HG02759 (cell line): ENCODE measurements around the gene LKAAEAR1.

ENCODE experiments used
- ATAC-seq: cut with Tn5 transposase; IDR thresholded peaks from one replicate; pipeline ENCODE4 v1.9.1; 2021; ENCODE audit warnings: mild to moderate bottlenecking, moderate library complexity; ENCODE audit not compliant: unreplicated experiment

Gene LKAAEAR1

DNA sequence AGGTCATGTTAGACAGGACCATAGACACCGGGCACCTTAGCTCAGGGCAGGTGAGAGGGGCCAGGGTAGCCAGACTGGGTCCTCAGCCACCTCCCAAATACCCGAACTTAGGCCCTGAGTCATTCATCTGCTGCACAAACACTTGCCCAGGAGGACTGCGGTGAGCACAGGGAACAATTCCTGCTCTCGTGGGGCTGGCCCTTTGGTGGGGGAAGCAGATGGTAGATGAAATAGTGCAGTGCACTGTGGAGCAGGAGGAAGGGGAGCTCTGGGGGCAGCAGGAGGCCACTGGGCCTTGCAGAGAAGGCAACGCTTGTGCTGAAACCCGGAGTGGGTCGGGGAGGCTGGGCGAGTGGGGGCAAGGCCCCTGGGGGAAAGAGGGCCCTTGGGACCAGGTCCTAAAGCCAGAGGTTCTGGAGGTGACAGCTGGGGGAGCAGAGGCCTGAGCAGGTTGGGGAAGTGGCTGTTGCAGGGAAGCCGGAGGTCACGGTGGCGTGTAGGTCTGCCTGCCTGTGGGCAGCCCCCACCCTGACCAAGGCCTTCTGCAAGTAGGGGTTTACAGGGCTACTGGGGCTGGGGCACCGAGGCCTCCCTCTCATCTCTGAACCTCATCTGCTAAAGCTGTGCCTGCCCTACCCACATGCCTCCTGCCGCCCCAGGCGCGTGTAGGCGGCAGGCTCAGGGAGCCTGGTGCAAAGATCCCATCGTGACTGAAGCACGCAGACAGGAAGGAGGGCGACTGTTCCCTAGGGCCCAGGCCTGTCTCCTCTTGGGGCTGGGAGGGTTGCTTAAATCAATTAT lies 27.8 kb upstream of the LKAAEAR1 start:
- no peak for ATAC-seq

DNA sequence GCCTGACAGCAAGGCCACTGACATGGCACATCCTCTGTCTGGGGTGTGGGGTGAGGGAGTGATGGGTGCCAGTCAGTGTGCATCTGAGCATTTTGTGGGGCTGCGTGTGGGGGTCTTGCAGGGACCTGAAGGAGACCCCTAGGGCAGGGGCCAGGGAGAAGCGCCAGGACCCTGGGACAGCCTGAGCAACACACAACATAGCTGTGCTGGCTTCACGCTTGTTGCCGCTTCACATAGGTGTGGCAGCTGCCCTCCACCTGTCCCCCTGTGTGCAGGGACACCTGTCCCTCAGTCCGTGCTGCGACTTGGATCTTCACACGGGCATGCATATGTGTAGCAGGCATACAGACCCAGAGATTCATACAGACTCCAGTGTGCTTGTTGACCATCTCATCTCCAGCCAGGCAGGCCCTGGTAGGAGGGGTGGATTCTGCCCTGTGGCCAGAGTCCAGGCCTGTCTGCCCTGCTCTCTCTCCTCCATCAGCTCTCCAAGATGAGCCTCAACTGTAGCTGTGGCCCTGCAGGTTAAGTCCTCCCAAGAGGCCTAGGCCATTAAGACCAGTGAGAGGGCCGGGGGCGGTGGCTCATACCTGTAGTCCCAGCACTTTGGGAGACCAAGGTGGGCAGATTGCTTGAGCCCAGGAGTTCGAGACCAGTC lies 26.3 kb upstream of the LKAAEAR1 start:
- ATAC-seq = no peak

DNA sequence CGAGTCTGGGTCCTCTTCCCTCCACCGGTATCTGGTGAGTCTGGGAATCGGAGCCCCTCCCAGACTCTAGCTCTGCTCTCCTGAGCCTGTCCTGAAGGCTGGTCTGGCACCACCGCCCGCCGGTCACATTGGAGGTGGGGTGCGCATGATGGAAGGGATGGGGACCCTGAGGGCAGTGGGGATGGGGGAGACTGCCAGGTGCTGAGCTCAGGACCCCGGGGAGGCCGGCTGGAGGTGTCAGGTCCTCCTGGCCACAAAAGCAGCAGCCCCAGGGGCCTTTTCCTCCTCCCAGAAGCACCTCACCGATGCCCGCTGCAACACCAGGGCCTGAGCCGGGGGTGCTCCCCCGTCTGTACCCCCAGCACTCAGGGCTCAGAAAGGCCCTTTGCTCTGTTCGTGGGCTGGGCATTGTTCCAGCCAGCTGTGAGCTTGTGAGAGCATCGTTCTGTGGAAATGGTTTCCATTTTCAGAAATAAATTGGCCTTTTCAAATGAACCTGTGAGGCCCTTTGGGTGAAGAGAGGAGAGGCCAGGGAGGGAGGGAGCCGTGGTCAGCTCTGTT lies 25.7 kb upstream of the LKAAEAR1 start:
- no peak for ATAC-seq

DNA sequence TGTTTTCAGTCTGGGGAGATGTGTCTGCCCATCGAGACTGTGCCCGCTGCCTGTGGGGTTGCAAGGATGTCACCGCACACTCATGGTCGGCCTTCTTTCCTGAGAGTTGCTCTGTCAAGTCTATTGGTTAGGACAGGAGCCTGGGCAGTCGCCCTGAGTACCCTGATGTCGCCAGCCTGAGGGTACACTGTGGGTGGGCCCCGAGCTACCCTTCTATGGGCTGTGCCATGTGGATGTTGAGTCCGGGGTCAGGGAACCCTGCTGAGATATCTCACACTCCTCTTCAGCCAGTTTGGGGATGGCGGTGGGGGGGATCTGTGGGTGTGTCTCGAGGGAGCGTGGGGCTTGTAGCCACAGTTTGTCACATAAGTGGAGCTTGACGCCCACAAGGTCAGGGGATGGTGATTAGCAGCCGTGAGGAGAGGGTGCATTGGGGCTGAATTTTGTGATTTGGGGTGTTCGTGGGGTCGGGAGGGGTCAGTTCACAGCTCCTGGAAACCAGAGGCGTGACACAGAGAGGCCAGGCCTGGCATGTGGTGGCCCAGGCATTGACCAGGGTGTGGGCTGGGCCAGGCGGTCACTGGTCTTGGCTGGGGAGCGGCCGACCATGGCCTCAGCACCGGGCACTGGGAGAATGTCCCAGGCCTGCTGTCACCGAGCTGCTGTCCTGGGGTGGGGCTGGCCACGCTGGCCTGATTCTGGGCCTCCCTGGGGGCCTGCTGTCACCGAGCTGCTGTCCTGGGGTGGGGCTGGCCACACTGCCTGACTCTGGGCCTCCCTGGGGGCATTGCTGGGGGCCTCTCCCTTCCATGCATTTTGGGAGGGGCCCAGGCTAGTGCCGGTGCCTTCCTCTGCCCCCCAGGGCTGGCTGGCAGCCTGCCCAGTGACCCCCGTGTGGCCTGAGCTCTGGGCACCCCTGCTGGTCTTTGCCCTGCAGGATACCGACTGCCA lies 24.8 kb upstream of the LKAAEAR1 start:
- ATAC-seq = no peak

DNA sequence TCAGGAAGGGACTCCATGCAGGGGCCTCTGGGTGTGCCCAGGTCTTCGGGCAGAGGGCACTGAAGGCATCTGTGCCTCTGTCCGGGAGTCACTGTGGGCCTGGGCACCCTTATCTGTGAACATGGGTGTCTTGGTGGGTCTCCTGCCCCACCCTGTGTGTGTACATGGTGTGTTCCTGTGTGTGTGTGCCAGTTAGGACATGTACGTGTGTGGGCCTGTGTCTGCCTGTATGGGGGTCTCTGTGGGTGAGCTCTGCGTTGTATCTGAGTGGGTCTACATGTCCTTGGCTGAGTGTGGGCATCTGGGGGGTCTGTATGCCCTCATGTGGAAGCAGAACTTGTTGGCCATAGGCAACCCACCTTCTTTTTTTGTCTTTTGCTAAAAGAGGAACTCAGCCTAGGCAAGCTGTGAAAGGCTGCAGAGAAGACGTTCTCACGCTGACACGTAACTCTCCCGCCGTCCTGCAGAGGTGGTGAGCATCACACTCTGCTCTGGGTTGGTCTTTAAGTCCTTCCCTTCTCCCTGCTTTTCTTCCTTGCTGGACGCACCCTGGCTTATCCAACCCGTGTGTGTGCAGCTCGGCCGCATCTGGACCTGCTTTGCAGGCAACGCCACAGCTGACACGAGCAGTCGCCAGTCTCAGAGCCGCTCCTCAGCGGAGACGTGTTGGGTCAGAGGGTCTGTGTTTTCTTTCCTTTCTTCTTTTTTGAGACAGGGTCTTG lies 23.7 kb upstream of the LKAAEAR1 start:
- ATAC-seq = no peak

DNA sequence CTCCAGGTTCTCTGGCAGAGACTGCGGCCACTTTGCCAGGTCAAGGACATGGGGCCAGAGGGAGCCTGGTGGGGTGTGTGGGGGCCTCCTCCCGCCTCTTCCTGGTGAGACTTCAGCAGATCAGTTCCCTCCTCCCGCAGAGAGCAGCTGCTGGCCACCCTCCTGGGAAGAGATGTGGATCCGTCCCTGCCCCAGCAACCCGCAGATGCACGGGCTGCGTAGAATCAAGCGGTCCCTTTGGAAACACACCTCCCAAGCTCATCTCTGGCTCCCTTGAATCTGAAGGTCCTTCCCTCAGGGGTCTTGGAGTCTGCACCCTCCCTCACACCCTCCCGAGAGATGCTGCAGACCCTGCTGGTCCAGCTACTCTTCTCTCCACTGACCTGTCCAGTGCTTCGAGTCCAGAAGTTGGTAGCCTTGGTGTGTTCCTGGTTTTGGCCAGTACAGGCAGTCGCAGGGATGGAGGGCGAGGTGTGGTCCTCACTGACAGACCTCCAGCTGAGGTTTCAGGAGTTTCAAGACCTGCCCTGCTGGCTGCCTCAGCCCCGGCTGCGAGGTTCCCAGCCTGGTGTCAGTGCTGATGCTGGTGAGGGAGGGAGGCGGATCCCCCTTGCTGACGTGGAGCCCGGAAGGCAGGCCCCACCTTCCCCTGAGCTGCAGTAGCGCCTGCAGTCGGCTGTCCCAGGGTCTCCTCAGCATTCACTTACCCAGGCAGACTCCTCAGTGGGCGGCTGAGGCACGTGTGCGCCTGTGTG lies 23.0 kb upstream of the LKAAEAR1 start, which contains the start of gene NPBWR2:
Gene NPBWR2 (minus strand): TSS at position 585 of the 755 bp plus-strand sequence. CDS start 734 bp downstream, outside the sequence.
- ATAC-seq = no peak

DNA sequence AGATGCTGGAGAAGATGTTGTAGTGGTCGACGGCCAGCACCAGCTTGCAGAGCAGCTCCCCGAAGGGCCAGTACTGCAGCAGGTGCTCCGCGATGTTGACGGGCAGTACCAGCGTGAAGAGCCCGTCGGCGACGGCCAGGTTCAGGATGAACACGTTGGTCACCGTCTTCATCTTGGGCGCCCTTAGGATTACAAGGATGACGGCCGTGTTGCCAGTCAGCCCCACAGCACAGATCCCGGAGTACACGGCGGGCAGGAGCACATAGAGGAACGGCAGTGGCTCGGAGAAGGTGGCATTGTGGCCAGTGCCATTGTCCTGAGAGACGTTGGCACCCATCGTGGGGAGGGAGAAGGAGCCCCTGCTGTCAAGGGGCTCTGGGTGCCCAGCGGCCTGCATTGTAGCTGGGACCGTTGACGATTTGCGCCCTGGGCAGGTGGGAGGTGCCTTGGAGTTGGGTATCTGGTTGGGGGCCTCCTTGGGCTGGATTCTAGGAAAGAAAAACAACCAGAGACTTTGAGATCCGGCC lies 22.3 kb upstream of the LKAAEAR1 start:
- no peak for ATAC-seq

DNA sequence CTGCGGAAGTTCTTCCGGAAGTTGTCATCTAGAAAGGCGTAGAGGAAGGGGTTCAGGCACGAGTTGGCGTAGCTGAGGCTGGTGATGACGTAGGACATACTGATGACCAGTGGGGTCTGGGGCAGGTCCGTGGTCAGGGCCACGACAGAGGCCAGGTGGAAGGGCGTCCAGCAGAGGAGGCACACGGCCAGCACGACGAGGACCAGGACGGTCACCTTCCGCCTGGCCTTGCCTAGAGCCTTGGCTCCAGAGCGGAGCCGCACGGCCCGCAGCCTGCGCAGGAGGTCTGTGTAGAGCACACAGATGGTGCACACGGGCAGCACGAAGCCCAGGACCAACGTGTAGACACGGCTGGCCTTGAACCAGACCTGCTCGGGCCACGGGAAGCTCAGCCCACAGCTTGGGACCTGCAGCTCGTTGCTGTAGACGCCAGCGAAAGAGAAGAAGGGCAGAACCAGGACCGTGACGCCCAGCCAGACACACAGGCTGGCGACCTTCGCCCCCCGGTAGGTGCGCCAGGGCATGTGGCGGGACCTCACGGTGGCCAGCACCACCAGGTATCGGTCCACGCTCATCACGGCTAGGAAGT lies 21.7 kb upstream of the LKAAEAR1 start:
- ATAC-seq = no peak

DNA sequence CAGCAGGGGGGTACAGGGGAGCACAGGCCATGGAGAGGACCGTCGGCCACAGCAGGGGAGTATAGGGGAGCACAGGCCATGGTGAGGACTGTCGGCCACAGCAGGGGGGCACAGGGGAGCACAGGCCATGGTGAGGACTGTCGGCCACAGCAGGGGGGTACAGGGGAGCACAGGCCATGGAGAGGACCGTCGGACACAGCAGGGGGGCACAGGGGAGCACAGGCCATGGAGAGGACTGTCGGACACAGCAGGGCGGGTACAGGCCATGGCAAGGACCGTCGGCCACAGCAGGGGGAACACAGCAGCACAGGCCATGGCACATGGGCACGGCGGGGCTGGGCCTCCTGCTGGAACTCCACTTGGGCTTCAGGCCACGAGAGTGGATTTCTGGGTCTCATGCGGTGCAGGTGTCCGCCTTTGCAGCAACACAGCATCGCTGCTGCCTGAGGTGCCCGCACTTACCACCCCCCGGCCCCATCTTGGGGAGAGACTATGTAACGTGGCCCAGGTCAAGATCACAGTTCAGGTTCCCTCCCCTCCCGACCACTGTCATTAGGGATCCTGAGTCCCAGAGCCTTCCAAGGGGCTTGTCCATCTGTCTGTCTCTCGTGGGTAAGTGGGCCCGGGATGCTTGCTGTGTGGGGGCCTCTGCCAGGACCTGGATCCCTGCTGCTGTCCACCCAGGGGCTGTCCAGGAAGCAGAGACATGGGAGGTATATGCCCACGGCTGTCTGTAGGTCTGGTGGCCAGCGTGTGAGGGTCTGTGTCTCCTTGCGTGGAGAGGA lies 20.7 kb upstream of the LKAAEAR1 start:
- no peak for ATAC-seq

DNA sequence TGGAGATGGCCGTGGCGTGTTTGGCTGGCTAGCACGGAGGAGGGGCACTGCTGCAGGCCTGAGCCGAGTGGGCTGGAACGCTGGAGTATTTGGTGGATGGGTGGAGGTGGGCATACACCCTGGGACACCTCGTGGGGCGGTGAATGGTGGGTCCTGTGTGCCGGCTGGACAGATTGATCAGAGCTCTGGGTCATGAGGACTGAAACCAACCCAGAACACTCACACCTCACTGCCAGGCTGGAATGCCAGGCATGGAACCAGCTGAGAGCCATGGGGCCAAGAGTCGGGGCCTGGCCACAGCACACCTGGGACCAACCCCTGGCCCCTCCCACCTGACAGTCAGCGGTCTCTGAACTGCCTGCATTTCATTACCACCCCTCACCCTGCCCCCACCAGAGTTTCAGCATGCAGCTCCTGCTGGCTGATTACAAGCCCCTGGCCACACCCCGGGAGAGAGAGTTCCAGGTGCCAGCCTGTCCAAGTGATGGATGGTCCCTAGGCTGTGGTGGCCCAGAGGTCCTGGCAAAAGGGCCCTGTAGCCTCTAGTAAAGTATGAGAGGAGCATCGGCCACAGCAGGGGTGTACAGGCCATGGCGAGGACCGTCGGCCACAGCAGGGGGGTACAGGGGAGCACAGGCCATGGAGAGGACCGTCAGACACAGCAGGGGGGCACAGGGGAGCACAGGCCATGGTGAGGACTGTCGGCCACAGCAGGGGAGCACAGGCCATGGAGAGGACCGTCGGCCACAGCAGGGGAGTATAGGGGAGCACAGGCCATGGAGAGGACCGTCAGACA lies 19.9 kb upstream of the LKAAEAR1 start:
- ATAC-seq = no peak

DNA sequence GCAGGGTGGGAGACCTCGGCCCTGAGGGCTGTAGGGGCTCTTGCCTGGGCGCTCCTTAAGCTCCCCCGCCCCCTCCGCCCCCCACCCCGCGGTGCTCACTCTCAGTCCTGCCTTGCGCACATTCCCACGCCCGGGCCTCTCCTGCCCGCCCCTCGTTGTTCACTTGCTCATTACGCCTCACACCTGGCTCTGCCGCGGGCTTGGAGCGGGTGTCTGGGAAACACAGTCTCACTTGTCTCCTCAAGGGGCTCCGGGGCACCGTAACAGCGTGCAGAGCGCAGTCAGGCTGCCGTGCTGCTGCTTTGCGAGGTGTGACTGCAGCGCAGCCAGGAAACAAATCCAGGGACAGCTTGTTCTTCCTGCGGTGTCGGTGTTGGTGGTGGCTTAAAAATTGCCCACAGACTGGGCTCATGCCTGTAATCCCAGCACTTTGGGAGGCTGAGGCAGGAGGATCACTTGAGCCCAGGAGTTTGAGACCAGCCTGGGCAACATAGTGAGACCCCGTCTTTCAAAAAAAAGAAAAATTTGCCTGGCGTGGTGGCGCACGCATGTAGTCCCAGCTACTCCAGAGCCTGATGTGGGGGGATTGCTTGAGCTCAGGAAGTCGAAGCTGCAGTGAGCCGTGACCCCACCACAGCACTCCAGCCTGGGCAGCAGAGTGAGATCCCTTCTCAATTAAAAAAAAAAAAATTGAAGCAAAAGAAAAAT lies 18.6 kb upstream of the LKAAEAR1 start:
- ATAC-seq = no peak

DNA sequence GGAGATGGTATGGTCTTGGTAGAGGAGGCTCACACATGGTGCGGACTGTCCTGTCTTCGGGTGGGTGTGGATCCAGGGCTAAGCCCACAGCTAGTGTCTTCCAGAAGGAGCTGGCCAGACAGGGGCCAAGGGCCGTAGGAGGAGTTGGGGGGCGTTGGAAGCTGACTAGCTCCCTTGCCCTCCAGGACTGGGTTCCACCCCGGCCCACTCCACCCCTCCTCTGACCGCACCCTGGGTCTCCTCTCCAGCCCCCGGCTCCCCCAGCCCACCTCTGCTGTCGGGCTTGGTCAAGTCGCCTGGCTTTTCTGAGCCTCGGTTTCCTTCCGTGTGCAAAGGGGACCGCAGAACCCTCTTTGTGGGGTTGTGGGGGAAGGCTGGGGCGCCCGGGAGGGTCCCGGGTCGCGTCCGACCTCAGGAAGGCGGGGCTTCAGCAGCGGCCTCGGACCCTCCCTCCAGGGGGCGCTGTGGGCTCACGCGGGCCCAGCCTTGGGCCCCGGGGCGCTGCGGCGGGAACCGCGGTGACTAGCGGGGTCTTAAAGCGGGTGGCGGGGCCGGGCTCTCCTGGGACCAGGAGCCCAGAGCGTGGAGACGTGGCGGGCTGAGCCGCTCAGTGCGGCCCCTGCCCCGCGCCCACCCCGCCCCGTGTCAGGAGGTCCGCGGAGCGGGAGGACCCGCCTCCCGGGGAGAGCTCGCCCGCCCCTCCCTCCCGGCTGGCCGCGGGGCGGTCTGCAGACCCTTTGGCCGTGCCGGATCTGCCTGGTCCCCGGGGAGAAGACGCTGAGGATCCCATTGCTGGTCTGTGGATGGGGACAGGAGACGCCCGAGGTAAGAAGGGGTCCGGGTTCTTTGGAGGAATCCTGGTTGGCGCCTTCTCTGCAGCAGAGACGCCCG lies 17.8 kb upstream of the LKAAEAR1 start:
- ATAC-seq = no peak

DNA sequence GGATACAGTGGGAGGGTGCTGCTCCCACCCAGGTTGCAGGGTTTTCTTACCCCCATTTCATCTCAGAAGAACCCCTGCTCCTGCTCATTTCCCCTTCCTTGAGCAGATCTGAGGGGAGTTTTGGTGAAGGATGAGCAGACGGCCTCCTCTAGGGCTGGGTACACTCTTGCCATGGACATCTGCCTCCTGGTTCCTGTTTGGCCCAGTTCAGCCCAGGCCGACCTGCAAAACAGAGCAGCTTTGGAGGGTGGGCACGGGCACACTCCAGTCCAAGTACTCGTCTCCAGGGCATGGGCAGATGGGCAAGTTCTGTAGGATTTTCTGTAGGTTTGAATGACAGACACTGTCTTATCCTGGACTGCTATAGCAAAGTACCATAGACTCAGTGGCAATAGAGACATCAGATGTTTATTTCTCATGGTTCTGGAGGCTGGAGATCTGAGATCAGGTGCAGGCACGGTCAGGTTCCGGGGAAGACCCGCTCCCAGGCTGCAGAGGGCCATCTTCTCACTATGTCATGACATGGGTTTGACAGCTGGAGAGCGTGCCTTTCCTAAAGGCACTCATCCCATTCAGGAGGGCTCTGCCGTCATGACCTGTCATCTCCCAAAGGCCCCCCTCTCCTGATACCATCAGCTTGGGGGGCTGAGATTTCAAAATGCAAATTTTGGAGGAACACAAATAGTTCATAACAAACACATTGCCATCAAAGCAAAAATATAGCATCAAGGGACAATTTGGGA lies 16.9 kb upstream of the LKAAEAR1 start:
- ATAC-seq = no peak

DNA sequence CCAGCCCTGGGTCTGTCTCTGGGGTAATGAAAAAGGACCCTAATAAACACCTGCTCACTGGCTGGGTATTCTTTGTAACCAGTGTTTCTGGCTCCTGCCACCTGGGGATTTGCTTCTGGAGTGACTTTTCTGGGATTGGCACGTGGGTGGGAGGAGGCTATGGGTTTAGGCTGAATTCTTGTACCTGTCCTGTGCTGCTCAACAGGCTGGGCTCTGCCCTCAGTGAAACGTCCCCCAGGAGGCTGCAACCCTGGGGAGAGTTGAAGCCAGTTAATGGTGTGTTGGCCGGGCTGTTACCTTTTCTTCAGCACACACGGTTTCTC lies 16.3 kb upstream of the LKAAEAR1 start:
- no peak for ATAC-seq

DNA sequence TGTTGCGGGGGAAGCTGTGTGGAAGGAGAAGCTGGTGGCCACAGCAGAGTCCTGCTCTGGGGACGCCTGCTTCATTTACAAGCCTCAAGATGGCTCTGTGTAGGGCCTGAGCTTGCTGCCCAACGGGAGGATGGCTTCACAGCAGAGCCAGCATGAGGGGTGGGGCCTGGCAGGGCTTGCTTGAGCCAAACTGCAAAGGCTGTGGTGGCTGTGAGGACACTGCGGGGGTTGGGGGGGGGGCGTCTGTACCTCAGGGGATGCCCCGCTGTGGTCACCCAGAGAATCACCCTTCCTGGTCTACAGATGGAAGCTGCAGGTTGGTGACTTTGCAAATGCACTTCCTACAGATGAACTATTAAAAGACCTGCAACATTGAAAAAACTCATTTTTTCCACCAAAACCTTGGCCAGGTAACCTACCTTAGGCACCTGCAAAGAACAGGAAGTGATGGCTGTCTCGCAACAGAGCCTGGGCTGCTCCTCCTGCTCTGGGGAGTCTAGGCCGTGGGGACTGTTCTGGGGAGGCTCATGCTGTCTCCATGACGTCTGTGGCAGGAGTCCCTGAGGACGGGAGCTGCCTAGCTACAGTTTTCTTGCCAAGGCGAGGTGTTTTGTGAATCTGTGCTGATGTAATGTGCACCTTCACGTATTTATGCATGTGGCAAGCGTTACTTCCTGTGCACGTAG lies 15.8 kb upstream of the LKAAEAR1 start:
- no peak for ATAC-seq
